Measurements from ENCODE around the gene MAP9.
"Not testable (repeated sequence)": the region's sequence is repeated elsewhere in the genome, so short reads cannot be mapped to it uniquely, and the experiment has no call there.

The MAP9 gene

DNA sequence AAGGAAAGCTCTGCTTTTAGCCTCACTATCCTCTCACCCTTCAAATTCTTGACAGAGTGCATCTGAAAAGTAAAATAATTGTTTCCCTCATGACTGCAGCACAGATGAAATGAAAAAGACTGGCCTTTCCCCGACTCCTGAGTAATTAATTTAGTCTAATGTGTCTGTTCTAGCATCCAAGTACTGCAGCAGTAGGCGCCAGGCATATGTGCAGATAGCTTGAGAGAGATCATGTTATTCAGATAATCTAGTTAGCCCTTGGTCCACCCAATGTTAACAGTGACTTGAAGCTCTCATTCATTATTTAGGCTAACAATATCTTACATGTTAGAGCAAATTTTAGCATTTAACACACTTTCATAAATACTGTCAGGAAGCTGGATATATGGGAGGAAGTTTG lies 54.0 kb downstream of the MAP9 start:
- H3K4me1 ChIP-seq (ENCODE audit: control extremely low read depth in 1 of 4, control insufficient read depth in 4 of 4, insufficient read depth in 4 of 4, low read length in 3 of 4): no peaks in the 10 kb centered on the region
- ChIA-PET CTCF (no interaction called here), POLR2A (no interaction called here)
- H3K36me3 ChIP-seq (ENCODE audit: control insufficient read depth in 4 of 4, insufficient read depth in 4 of 4, low read length in 3 of 4): no peaks in the 10 kb centered on the region
- peaks cover 0 to 5% (median 2%) of the 10 kb centered on the region in 5 experiments for H3K27me3 ChIP-seq (replicated peaks in 2 of 5; ENCODE audit: control insufficient read depth in 4 of 5, insufficient read depth in 5 of 5, low read length in 4 of 5)
- H3K9me3 ChIP-seq (ENCODE audit: control extremely low read depth in 1 of 5, control insufficient read depth in 4 of 5, insufficient read depth in 2 of 5, low read depth in 1 of 5, low read length in 4 of 5): no peaks in the 10 kb centered on the region
- H3K4me3 ChIP-seq (ENCODE audit: control insufficient read depth in 1 of 7, extremely low read depth in 1 of 7, insufficient read depth in 4 of 7, low read depth in 2 of 7, low read length in 6 of 7): no peak overlapping the region
- no peak overlapping the region for H3K27ac ChIP-seq (ENCODE audit: insufficient read depth in 1 of 2, low read depth in 1 of 2, low read length in 2 of 2, poor library complexity in 1 of 2, severe bottlenecking in 2 of 2)
- 88% methylated on average over 2 of the region's 2 CpGs for WGBS (ENCODE audit: insufficient coverage)
- DNase-seq: no peak

- Histone ChIP-seq H3K27ac (ENCODE audit: insufficient read depth in 1 of 2, low read depth in 1 of 2, low read length in 2 of 2, poor library complexity in 1 of 2, severe bottlenecking in 2 of 2) (no peak overlapping the region), H3K27me3 (replicated peaks in 2 of 5; ENCODE audit: control insufficient read depth in 4 of 5, insufficient read depth in 5 of 5, low read length in 4 of 5) (peaks cover 0 to 5% (median 2%) of the 10 kb centered on the region in 5 experiments), H3K4me3 (ENCODE audit: control insufficient read depth in 1 of 7, extremely low read depth in 1 of 7, insufficient read depth in 4 of 7, low read depth in 2 of 7, low read length in 6 of 7) (no peak overlapping the region), H3K36me3 (ENCODE audit: control insufficient read depth in 4 of 4, insufficient read depth in 4 of 4, low read length in 3 of 4) (no peaks in the 10 kb centered on the region), H3K4me1 (ENCODE audit: control extremely low read depth in 1 of 4, control insufficient read depth in 4 of 4, insufficient read depth in 4 of 4, low read length in 3 of 4) (no peaks in the 10 kb centered on the region), H3K9me3 (ENCODE audit: control extremely low read depth in 1 of 5, control insufficient read depth in 4 of 5, insufficient read depth in 2 of 5, low read depth in 1 of 5, low read length in 4 of 5) (no peaks in the 10 kb centered on the region)
- POLR2A ChIA-PET: no interaction called here
- no peak for DNase-seq
- CTCF ChIA-PET: no interaction called here
Measured at GRCh38 chr4:155321006-155321405, 55.8 kb downstream of the MAP9 start.

DNA sequence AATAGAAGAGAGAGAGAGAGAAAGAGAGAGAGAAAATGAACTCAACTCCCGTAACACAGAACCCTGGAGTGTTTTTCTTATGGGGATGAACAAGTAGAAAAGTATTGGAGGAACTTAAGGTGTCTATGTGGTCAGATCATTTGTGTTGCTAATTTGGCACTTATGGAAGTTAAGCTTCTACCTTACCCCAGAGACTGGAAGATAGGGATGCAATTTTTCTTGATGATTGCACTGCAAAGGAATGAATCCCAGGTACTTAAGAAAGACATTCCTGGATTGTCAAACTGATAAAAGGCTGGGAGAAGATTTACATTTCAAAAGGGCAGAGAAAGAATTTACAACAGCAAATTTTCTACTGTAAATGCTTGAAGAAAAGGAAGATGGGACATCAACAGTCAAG lies 57.2 kb downstream of the MAP9 start:
- ChIA-PET POLR2A (no interaction called here), CTCF (interaction anchor here (0.8 kb wide), 1 partner anchor 468 kb away, joined by 3 read pairs; no protein-coding TSS in a partner anchor)
- DNase-seq: no peak

DNA sequence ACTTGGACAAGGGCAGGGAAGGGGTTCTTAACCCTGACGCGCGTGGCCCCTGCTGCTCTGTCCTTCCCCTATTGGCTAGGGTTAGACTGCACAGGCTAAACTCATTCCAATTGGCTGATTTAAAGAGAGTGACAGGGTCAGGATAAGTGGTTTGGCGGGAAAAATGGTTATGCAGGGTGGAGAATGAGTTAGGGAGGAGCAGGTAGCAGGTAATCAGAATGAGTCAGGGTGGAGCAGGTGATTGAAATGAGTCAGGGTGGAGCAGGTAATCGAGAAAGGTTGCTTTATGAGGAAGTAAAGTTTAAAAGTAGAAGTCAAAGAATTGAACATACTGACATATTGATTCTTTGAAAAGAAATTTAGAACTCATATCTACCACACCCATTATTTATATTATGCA lies 64.7 kb downstream of the MAP9 start:
- 97% methylated on average over 4 of the region's 5 CpGs for WGBS (ENCODE audit: insufficient coverage)
- H3K36me3 ChIP-seq (ENCODE audit: control insufficient read depth in 4 of 4, insufficient read depth in 4 of 4, low read length in 3 of 4); H3K9me3 ChIP-seq (ENCODE audit: control extremely low read depth in 1 of 5, control insufficient read depth in 4 of 5, insufficient read depth in 2 of 5, low read depth in 1 of 5, low read length in 4 of 5); CTCF ChIA-PET; POLR2A ChIA-PET; H3K4me3 ChIP-seq (ENCODE audit: control insufficient read depth in 1 of 7, extremely low read depth in 1 of 7, insufficient read depth in 4 of 7, low read depth in 2 of 7, low read length in 6 of 7); H3K27ac ChIP-seq (ENCODE audit: insufficient read depth in 1 of 2, low read depth in 1 of 2, low read length in 2 of 2, poor library complexity in 1 of 2, severe bottlenecking in 2 of 2); DNase-seq; H3K4me1 ChIP-seq (ENCODE audit: control extremely low read depth in 1 of 4, control insufficient read depth in 4 of 4, insufficient read depth in 4 of 4, low read length in 3 of 4); H3K27me3 ChIP-seq (replicated peaks in 2 of 5; ENCODE audit: control insufficient read depth in 4 of 5, insufficient read depth in 5 of 5, low read length in 4 of 5): not testable (repeated sequence)

More for the DNA sequence above, 57.2 kb downstream of the MAP9 start:
- H3K27me3 ChIP-seq (replicated peaks in 2 of 5; ENCODE audit: control insufficient read depth in 4 of 5, insufficient read depth in 5 of 5, low read length in 4 of 5): peaks cover 0 to 2% (median 0%) of the 10 kb centered on the region in 5 experiments
- no peaks in the 10 kb centered on the region for H3K36me3 ChIP-seq (ENCODE audit: control insufficient read depth in 4 of 4, insufficient read depth in 4 of 4, low read length in 3 of 4)
- 86% methylated on average over 1 of the region's 1 CpG for WGBS (ENCODE audit: insufficient coverage)
- H3K27ac ChIP-seq (ENCODE audit: insufficient read depth in 1 of 2, low read depth in 1 of 2, low read length in 2 of 2, poor library complexity in 1 of 2, severe bottlenecking in 2 of 2): no peak overlapping the region
- no peak overlapping the region for H3K4me3 ChIP-seq (ENCODE audit: control insufficient read depth in 1 of 7, extremely low read depth in 1 of 7, insufficient read depth in 4 of 7, low read depth in 2 of 7, low read length in 6 of 7)
- H3K9me3 ChIP-seq (ENCODE audit: control extremely low read depth in 1 of 5, control insufficient read depth in 4 of 5, insufficient read depth in 2 of 5, low read depth in 1 of 5, low read length in 4 of 5): peaks cover 0 to 3% (median 0%) of the 10 kb centered on the region in 5 experiments
- no peaks in the 10 kb centered on the region for H3K4me1 ChIP-seq (ENCODE audit: control extremely low read depth in 1 of 4, control insufficient read depth in 4 of 4, insufficient read depth in 4 of 4, low read length in 3 of 4)

DNA sequence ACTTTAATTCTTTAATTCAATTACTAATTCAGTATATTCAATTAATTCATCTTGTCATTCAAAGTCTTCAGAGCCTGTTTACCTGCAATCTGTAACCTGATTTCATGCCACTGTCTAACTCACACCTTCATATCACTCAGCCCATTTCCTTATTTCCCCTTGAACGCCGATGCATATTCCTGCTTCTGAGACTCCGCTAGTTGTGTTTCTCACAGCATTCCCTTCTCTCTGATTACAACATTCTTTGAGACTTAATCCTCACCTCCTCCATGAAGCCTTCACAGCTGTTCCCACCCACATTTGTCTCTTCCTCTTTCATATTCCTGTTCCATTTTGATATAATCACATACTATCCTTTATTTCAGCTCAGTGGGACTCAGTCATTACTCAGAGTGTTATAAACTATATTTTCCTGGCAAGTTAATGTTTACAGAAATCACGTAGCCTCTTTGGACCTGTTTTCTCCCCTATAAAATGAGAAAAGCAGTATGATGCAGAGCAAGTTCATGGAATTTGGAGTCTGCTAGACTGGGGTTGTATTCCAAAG lies 69.0 kb downstream of the MAP9 start:
- Histone ChIP-seq H3K27me3 (replicated peaks in 2 of 5; ENCODE audit: control insufficient read depth in 4 of 5, insufficient read depth in 5 of 5, low read length in 4 of 5) (no peaks in the 10 kb centered on the region), H3K4me1 (ENCODE audit: control extremely low read depth in 1 of 4, control insufficient read depth in 4 of 4, insufficient read depth in 4 of 4, low read length in 3 of 4) (no peaks in the 10 kb centered on the region), H3K36me3 (ENCODE audit: control insufficient read depth in 4 of 4, insufficient read depth in 4 of 4, low read length in 3 of 4) (no peaks in the 10 kb centered on the region), H3K9me3 (ENCODE audit: control extremely low read depth in 1 of 5, control insufficient read depth in 4 of 5, insufficient read depth in 2 of 5, low read depth in 1 of 5, low read length in 4 of 5) (no peaks in the 10 kb centered on the region), H3K4me3 (ENCODE audit: control insufficient read depth in 1 of 7, extremely low read depth in 1 of 7, insufficient read depth in 4 of 7, low read depth in 2 of 7, low read length in 6 of 7) (no peak overlapping the region), H3K27ac (ENCODE audit: insufficient read depth in 1 of 2, low read depth in 1 of 2, low read length in 2 of 2, poor library complexity in 1 of 2, severe bottlenecking in 2 of 2) (no peak overlapping the region)
- CTCF ChIA-PET: no interaction called here
- 93% methylated on average over 3 of the region's 4 CpGs for WGBS (ENCODE audit: insufficient coverage)
- POLR2A ChIA-PET: no interaction called here
- DNase-seq: no peak

DNA sequence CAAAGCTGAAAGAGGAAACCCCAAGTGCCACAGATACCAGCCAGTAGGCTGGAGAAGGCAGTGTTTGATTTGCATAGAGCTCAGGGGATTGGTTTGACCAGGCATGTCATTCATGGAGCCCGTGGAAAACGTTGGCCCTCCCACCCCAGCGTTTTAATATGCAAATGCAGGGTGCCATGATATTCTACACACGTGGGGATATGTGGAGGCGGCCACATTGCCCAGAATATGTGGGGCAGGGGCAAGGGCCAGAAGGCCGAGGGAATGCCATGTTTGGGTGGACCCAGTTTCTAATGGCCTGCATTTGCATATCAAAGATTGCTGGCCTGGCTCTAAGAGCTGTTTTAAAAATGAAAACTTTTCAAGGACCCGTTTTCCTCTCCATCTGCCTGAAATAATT lies 71.1 kb downstream of the MAP9 start:
- Histone ChIP-seq H3K27me3 (replicated peaks in 2 of 5; ENCODE audit: control insufficient read depth in 4 of 5, insufficient read depth in 5 of 5, low read length in 4 of 5) (no peaks in the 10 kb centered on the region), H3K4me1 (ENCODE audit: control extremely low read depth in 1 of 4, control insufficient read depth in 4 of 4, insufficient read depth in 4 of 4, low read length in 3 of 4) (no peaks in the 10 kb centered on the region), H3K36me3 (ENCODE audit: control insufficient read depth in 4 of 4, insufficient read depth in 4 of 4, low read length in 3 of 4) (no peaks in the 10 kb centered on the region), H3K27ac (ENCODE audit: insufficient read depth in 1 of 2, low read depth in 1 of 2, low read length in 2 of 2, poor library complexity in 1 of 2, severe bottlenecking in 2 of 2) (no peak overlapping the region), H3K9me3 (ENCODE audit: control extremely low read depth in 1 of 5, control insufficient read depth in 4 of 5, insufficient read depth in 2 of 5, low read depth in 1 of 5, low read length in 4 of 5) (no peaks in the 10 kb centered on the region), H3K4me3 (ENCODE audit: control insufficient read depth in 1 of 7, extremely low read depth in 1 of 7, insufficient read depth in 4 of 7, low read depth in 2 of 7, low read length in 6 of 7) (no peak overlapping the region)
- WGBS (ENCODE audit: insufficient coverage): 86% methylated on average over 6 of the region's 7 CpGs
- DNase-seq: no peak
- ChIA-PET POLR2A (no interaction called here), CTCF (interaction anchor here (1.1 kb wide), 1 partner anchor 13 kb away, joined by 3 read pairs; no protein-coding TSS in a partner anchor)

- Histone ChIP-seq H3K27me3 (replicated peaks in 2 of 5; ENCODE audit: control insufficient read depth in 4 of 5, insufficient read depth in 5 of 5, low read length in 4 of 5) (no peaks in the 10 kb centered on the region), H3K9me3 (ENCODE audit: control extremely low read depth in 1 of 5, control insufficient read depth in 4 of 5, insufficient read depth in 2 of 5, low read depth in 1 of 5, low read length in 4 of 5) (no peaks in the 10 kb centered on the region), H3K4me1 (ENCODE audit: control extremely low read depth in 1 of 4, control insufficient read depth in 4 of 4, insufficient read depth in 4 of 4, low read length in 3 of 4) (no peaks in the 10 kb centered on the region), H3K36me3 (ENCODE audit: control insufficient read depth in 4 of 4, insufficient read depth in 4 of 4, low read length in 3 of 4) (no peaks in the 10 kb centered on the region), H3K4me3 (ENCODE audit: control insufficient read depth in 1 of 7, extremely low read depth in 1 of 7, insufficient read depth in 4 of 7, low read depth in 2 of 7, low read length in 6 of 7) (no peak overlapping the region), H3K27ac (ENCODE audit: insufficient read depth in 1 of 2, low read depth in 1 of 2, low read length in 2 of 2, poor library complexity in 1 of 2, severe bottlenecking in 2 of 2) (no peak overlapping the region)
- CTCF ChIA-PET: no interaction called here
- DNase-seq: no peak
- WGBS (ENCODE audit: insufficient coverage): 92% methylated on average over 1 of the region's 2 CpGs
- POLR2A ChIA-PET: no interaction called here
Measured at GRCh38 chr4:155304375-155304774, 72.4 kb downstream of the MAP9 start.
